DOHH2 (cell line): ENCODE data around the gene DNMT3A.

Source experiments
- H3F3A ChIP-seq: fragments of 200-600 bp; sonication (generic), shearing (Covaris generic); 2 replicates; pipeline ENCODE4 v1.6.0; 2016; ENCODE audit warnings: antibody characterized with exemption, mild to moderate bottlenecking; ENCODE audit not compliant: control insufficient read depth, insufficient read depth
- H3K27ac ChIP-seq: fragments of 200-600 bp; sonication (generic); 2 replicates; pipeline ENCODE4 v1.5.1; 2014; ENCODE audit warnings: low read depth, mild to moderate bottlenecking, low read length, moderate library complexity
- H3K27me3 ChIP-seq: fragments of 200-600 bp; sonication (generic); 2 replicates; pipeline ENCODE4 v1.6.1; 2014; ENCODE audit warnings: mild to moderate bottlenecking, low read length, mixed read lengths; ENCODE audit not compliant: control insufficient read depth
- H3K36me3 ChIP-seq: fragments of 200-600 bp; sonication (generic); 2 replicates; pipeline ENCODE4 v1.6.1; 2014; ENCODE audit warnings: mild to moderate bottlenecking, low read length, moderate library complexity, mixed read lengths; ENCODE audit not compliant: control insufficient read depth
- H3K4me1 ChIP-seq: fragments of 200-600 bp; sonication (generic); 2 replicates; pipeline ENCODE4 v1.6.1; 2014; ENCODE audit warnings: mild to moderate bottlenecking, low read length, mixed read lengths; ENCODE audit not compliant: control insufficient read depth
- H3K4me2 ChIP-seq: fragments of 200-600 bp; sonication (generic); 2 replicates; pipeline ENCODE4 v1.6.0; 2014; ENCODE audit warnings: mild to moderate bottlenecking, low read length, moderate library complexity
- H3K4me3 ChIP-seq: fragments of 200-600 bp; sonication (generic); 2 replicates; pipeline ENCODE4 v1.5.1; 2014; ENCODE audit warnings: mild to moderate bottlenecking, low read length, mixed read lengths
- H3K79me2 ChIP-seq: fragments of 200-600 bp; sonication (generic); 2 replicates; pipeline ENCODE4 v1.6.1; 2014; ENCODE audit warnings: mild to moderate bottlenecking, low read length, mixed read lengths; ENCODE audit not compliant: control insufficient read depth
- H3K9me2 ChIP-seq: fragments of 200-600 bp; sonication (generic); replicated peaks from 2 replicates; pipeline ENCODE4 v1.6.1; 2014; ENCODE audit warnings: mild to moderate bottlenecking, low read length, mixed read lengths; ENCODE audit not compliant: control insufficient read depth
- H3K9me3 ChIP-seq: fragments of 200-600 bp; sonication (generic); 2 replicates; pipeline ENCODE4 v1.6.1; 2014; ENCODE audit warnings: antibody characterized with exemption, low read length, mixed read lengths; ENCODE audit not compliant: control insufficient read depth, insufficient read depth
- H4K20me1 ChIP-seq: fragments of 200-600 bp; sonication (generic); 2 replicates; pipeline ENCODE4 v1.6.0; 2014; ENCODE audit warnings: low read depth, mild to moderate bottlenecking, antibody characterized with exemption, low read length, moderate library complexity; ENCODE audit not compliant: control insufficient read depth, insufficient read depth
- CTCF ChIP-seq: fragments of 200-600 bp; sonication (generic); IDR thresholded peaks from one replicate; pipeline ENCODE4 v1.5.1; 2014; ENCODE audit warnings: antibody characterized with exemption, mild to moderate bottlenecking, low read depth, low read length; ENCODE audit not compliant: poor library complexity, severe bottlenecking
- EZH2phosphoT487 ChIP-seq: fragments of 200-600 bp; sonication (generic); IDR thresholded peaks from 2 replicates; pipeline ENCODE4 v1.6.1; 2017; ENCODE audit warnings: borderline replicate concordance, mild to moderate bottlenecking, antibody characterized with exemption, low read length, moderate library complexity, mixed read lengths

DNMT3A gene

DNA sequence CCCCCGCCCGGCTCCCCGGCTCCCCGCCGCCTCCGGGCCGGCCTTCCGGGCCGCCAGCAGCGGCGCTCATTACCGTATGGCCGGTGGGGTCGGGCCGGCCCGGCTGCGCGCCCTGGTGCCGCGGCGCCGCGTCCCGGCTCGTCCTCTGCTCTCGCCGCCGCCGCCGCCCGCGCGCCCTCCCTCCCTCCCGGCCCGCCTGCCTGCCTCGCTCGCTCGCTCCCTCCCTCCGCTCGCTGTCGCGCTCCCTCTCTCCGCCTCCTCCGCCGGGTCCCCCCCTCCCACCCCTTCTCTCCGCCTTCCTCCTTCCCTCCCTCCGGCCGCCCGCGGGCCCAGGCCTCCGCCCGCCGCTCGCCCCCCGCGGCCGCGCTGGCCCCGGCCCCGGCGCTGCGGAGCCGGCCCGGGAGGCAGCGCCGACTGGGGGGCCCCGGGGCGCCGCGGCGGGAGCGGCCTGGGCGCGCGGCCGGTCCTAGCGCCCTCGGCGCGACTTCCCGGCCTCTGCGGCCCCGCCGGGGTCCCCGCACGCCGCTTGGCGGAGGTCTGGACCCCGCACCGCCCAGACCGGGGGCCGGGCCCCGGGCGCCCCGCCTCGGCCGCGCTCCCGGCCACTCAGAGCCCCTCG lies at the start of gene DNMT3A:
Gene DNMT3A, minus strand, starts transcription at position 173 of the 619 bp plus-strand sequence. CDS start 27,941 bp downstream, outside the sequence.
- Histone ChIP-seq H4K20me1 (no peaks in the 10 kb centered on the region; the same call in 1 of the 2 replicates), H3K27me3 (no peaks in the 10 kb centered on the region), H3K27ac (no peak within 1 kb of the TSS), H3K79me2 (no peaks in the 10 kb centered on the region), H3K9me3 (no peaks in the 10 kb centered on the region), H3K9me2 (no peaks in the 10 kb centered on the region), H3K36me3 (no peaks in the 10 kb centered on the region), H3K4me1 (peaks cover 6% of the 10 kb centered on the region; the same call in 1 of the 2 replicates), H3K4me3 (peak within 1 kb of the TSS; percentile 77), H3K4me2 (peak within 1 kb of the TSS; percentile 80), H3F3A (no peaks in the 10 kb centered on the region)
- no peak for TF ChIP-seq CTCF
- TF ChIP-seq EZH2phosphoT487 = no peak

GRCh38 chr2:25389161-25389560 lies 47.4 kb upstream of the DNMT3A start:
- Histone ChIP-seq H3K4me2 (peak overlapping the region; percentile 76), H4K20me1 (no peaks in the 10 kb centered on the region), H3K79me2 (no peaks in the 10 kb centered on the region), H3K27me3 (no peaks in the 10 kb centered on the region), H3F3A (no peaks in the 10 kb centered on the region), H3K36me3 (no peaks in the 10 kb centered on the region), H3K4me1 (peaks cover 28% of the 10 kb centered on the region), H3K4me3 (peak overlapping the region; percentile 64; the same call in 1 of the 2 replicates), H3K9me3 (no peaks in the 10 kb centered on the region), H3K9me2 (no peaks in the 10 kb centered on the region), H3K27ac (no peak overlapping the region)
- no peak for TF ChIP-seq EZH2phosphoT487
- TF ChIP-seq CTCF = no peak

- no peaks in the 10 kb centered on the region for H3K79me2 ChIP-seq
- H3K36me3 ChIP-seq = no peaks in the 10 kb centered on the region
- no peaks in the 10 kb centered on the region for H4K20me1 ChIP-seq
- no peaks in the 10 kb centered on the region for H3K9me3 ChIP-seq
- H3K9me2 ChIP-seq = no peaks in the 10 kb centered on the region
- peak overlapping the region; percentile 76 for H3K4me2 ChIP-seq
- H3K4me1 ChIP-seq = peaks cover 28% of the 10 kb centered on the region
- no peak for TF ChIP-seq CTCF
- TF ChIP-seq EZH2phosphoT487 = no peak
- no peaks in the 10 kb centered on the region for H3F3A ChIP-seq
- peak overlapping the region; percentile 36; the same call in 1 of the 2 replicates for H3K27ac ChIP-seq
- peak overlapping the region; percentile 64 for H3K4me3 ChIP-seq
- no peaks in the 10 kb centered on the region for H3K27me3 ChIP-seq
Measured at GRCh38 chr2:25388491-25388890, 46.8 kb upstream of the DNMT3A start.
